ENCODE results near the gene AIF1.

Gene AIF1

DNA sequence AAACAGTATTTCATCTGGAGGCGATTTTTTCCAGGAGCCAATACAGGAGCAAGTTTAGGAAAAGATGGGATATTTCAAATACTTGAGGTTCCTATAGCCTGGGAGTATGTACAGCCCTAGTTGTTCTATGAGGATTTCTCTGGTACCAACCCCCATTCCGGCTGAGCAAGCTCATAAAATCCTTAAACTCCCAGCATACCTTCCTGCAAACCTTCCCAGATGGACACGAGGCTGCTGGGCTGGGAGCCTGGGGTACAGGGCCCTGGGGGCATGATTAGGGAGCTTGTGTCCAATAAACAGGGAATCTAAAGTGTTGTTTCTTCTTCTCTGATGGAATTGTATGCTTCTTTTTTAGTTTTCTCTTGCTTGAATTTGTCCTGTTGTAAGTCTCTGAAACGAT lies 7.0 kb downstream of the AIF1 start:
- no peak overlapping the region for H2BK12ac ChIP-seq (ENCODE audit: low read length)
- peaks cover 4 to 7% of the 10 kb centered on the region in 2 experiments for H3K4me1 ChIP-seq (ENCODE audit: control insufficient read depth in 1 of 2, insufficient read depth in 2 of 2, low read length in 2 of 2)
- peak overlapping the region; percentile 61 for H3K14ac ChIP-seq (ENCODE audit: low read length)
- H2AFZ ChIP-seq (ENCODE audit: insufficient read depth, low read length, poor library complexity): no peak overlapping the region
- peak overlapping the region; percentile 75 for H3K4ac ChIP-seq (ENCODE audit: low read depth, low read length)
- H3K27me3 ChIP-seq (ENCODE audit: insufficient read depth, low read length): no peaks in the 10 kb centered on the region
- H4K12ac ChIP-seq (ENCODE audit: low read depth, low read length): no peak overlapping the region
- no peaks in the 10 kb centered on the region for H3K9me3 ChIP-seq (ENCODE audit: insufficient read depth, low read depth, low read length)
- H3K79me2 ChIP-seq (ENCODE audit: control insufficient read depth, insufficient read depth, low read length, poor library complexity): peaks cover 17% of the 10 kb centered on the region
- H4K8ac ChIP-seq (ENCODE audit: low read depth, low read length): no peak overlapping the region
- no peak overlapping the region for H2AK5ac ChIP-seq (ENCODE audit: low read length)
- peaks cover 7% of the 10 kb centered on the region for H3K79me1 ChIP-seq (ENCODE audit: low read length)
- no peak for DNase-seq
- peaks cover 39% of the 10 kb centered on the region in 2 experiments for H3K36me3 ChIP-seq (ENCODE audit: control insufficient read depth in 1 of 2, insufficient read depth in 2 of 2, low read length in 2 of 2)
- no peak overlapping the region for H3K18ac ChIP-seq (ENCODE audit: low read length)
- H2BK120ac ChIP-seq (ENCODE audit: insufficient read depth, low read length, poor library complexity): no peak overlapping the region
- H3K4me3 ChIP-seq (ENCODE audit: low read depth, low read length): no peak overlapping the region
- no CpG with 5 or more reads among the region's 4 CpGs for WGBS (ENCODE audit: extremely low coverage, insufficient coverage, insufficient read length)
- peak overlapping the region; percentile 64 for H3K27ac ChIP-seq (ENCODE audit: low read depth, low read length)
- H3K23ac ChIP-seq (ENCODE audit: low read length): no peak overlapping the region
- H4K91ac ChIP-seq (ENCODE audit: low read depth, low read length): peak overlapping the region; percentile 2
- H3K9ac ChIP-seq (ENCODE audit: low read length): peak overlapping the region; percentile 68
- H3K4me2 ChIP-seq (ENCODE audit: low read length): peak overlapping the region; percentile 97
- H2BK5ac ChIP-seq (ENCODE audit: low read depth, low read length, poor library complexity): no peak overlapping the region

DNA sequence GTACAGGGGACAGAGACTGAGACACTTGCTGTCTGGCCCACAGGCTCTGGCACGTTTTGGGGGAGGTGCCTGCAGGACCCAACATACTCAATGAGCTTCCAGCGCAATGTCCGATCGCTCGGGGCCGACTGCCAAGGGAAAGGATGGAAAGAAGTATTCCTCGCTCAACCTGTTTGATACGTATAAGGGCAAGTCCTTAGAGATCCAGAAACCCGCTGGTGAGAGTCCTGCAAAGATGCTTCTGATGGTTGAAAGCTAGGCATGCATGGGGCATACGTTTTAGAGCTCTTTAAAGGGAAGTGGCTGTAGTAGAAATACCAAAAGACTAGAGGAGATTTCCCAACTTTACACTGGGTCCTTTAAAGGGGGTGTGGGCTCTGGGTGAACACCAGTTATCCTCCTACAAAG lies 7.7 kb downstream of the AIF1 start:
- H2BK12ac ChIP-seq (ENCODE audit: low read length): no peak overlapping the region
- peak overlapping the region; percentile 97 for H3K4me2 ChIP-seq (ENCODE audit: low read length)
- H3K4me3 ChIP-seq (ENCODE audit: low read depth, low read length): no peak overlapping the region
- H3K9me3 ChIP-seq (ENCODE audit: insufficient read depth, low read depth, low read length): no peaks in the 10 kb centered on the region
- WGBS (ENCODE audit: extremely low coverage, insufficient coverage, insufficient read length): no CpG with 5 or more reads among the region's 10 CpGs
- H2BK120ac ChIP-seq (ENCODE audit: insufficient read depth, low read length, poor library complexity): no peak overlapping the region
- no peak overlapping the region for H3K14ac ChIP-seq (ENCODE audit: low read length)
- no peak overlapping the region for H3K27ac ChIP-seq (ENCODE audit: low read depth, low read length)
- H2BK5ac ChIP-seq (ENCODE audit: low read depth, low read length, poor library complexity): no peak overlapping the region
- peaks cover 4 to 7% of the 10 kb centered on the region in 2 experiments for H3K4me1 ChIP-seq (ENCODE audit: control insufficient read depth in 1 of 2, insufficient read depth in 2 of 2, low read length in 2 of 2)
- H3K79me2 ChIP-seq (ENCODE audit: control insufficient read depth, insufficient read depth, low read length, poor library complexity): peaks cover 17% of the 10 kb centered on the region
- H4K8ac ChIP-seq (ENCODE audit: low read depth, low read length): no peak overlapping the region
- H4K91ac ChIP-seq (ENCODE audit: low read depth, low read length): no peak overlapping the region
- peak overlapping the region; percentile 77 for H3K4ac ChIP-seq (ENCODE audit: low read depth, low read length)
- H3K27me3 ChIP-seq (ENCODE audit: insufficient read depth, low read length): no peaks in the 10 kb centered on the region
- peaks cover 44 to 46% of the 10 kb centered on the region in 2 experiments for H3K36me3 ChIP-seq (ENCODE audit: control insufficient read depth in 1 of 2, insufficient read depth in 2 of 2, low read length in 2 of 2)
- no peak overlapping the region for H2AK5ac ChIP-seq (ENCODE audit: low read length)
- H3K18ac ChIP-seq (ENCODE audit: low read length): no peak overlapping the region
- H3K9ac ChIP-seq (ENCODE audit: low read length): no peak overlapping the region
- H4K12ac ChIP-seq (ENCODE audit: low read depth, low read length): no peak overlapping the region
- H3K79me1 ChIP-seq (ENCODE audit: low read length): peaks cover 7% of the 10 kb centered on the region
- H3K23ac ChIP-seq (ENCODE audit: low read length): no peak overlapping the region
- peak; percentile 30 to 63 for DNase-seq
- H2AFZ ChIP-seq (ENCODE audit: insufficient read depth, low read length, poor library complexity): no peak overlapping the region

DNA sequence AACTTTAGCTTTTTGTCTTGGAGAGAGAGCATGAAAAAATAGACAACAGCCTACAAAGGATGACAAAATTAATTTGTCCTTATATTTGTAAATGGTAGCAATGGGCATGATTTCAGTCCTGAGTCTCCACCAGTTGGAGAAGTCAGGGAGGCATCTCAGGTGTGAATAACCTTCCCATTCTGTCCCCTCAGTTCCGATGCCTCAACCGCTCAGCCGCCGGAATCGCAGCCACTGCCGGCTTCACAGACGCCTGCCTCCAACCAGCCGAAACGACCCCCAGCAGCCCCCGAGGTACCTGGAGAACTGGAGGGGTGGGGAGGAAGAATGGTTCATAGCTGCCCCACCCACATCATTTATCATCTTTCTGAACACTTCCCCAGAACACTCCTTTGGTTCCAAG lies 9.0 kb downstream of the AIF1 start:
- H4K12ac ChIP-seq (ENCODE audit: low read depth, low read length): no peak overlapping the region
- no peak overlapping the region for H3K18ac ChIP-seq (ENCODE audit: low read length)
- H3K4me2 ChIP-seq (ENCODE audit: low read length): no peak overlapping the region
- peaks cover 4 to 7% of the 10 kb centered on the region in 2 experiments for H3K4me1 ChIP-seq (ENCODE audit: control insufficient read depth in 1 of 2, insufficient read depth in 2 of 2, low read length in 2 of 2)
- H3K36me3 ChIP-seq (ENCODE audit: control insufficient read depth in 1 of 2, insufficient read depth in 2 of 2, low read length in 2 of 2): peaks cover 56 to 58% of the 10 kb centered on the region in 2 experiments
- no peaks in the 10 kb centered on the region for H3K27me3 ChIP-seq (ENCODE audit: insufficient read depth, low read length)
- H3K14ac ChIP-seq (ENCODE audit: low read length): no peak overlapping the region
- H2BK5ac ChIP-seq (ENCODE audit: low read depth, low read length, poor library complexity): no peak overlapping the region
- H2BK12ac ChIP-seq (ENCODE audit: low read length): no peak overlapping the region
- no peak overlapping the region for H2AFZ ChIP-seq (ENCODE audit: insufficient read depth, low read length, poor library complexity)
- H3K9me3 ChIP-seq (ENCODE audit: insufficient read depth, low read depth, low read length): no peaks in the 10 kb centered on the region
- DNase-seq: no peak
- no peak overlapping the region for H4K91ac ChIP-seq (ENCODE audit: low read depth, low read length)
- H3K9ac ChIP-seq (ENCODE audit: low read length): no peak overlapping the region
- no peak overlapping the region for H3K23ac ChIP-seq (ENCODE audit: low read length)
- no peak overlapping the region for H2BK120ac ChIP-seq (ENCODE audit: insufficient read depth, low read length, poor library complexity)
- no peak overlapping the region for H3K4me3 ChIP-seq (ENCODE audit: low read depth, low read length)
- peaks cover 7% of the 10 kb centered on the region for H3K79me1 ChIP-seq (ENCODE audit: low read length)
- no peak overlapping the region for H2AK5ac ChIP-seq (ENCODE audit: low read length)
- peaks cover 17% of the 10 kb centered on the region for H3K79me2 ChIP-seq (ENCODE audit: control insufficient read depth, insufficient read depth, low read length, poor library complexity)
- no peak overlapping the region for H3K27ac ChIP-seq (ENCODE audit: low read depth, low read length)
- no peak overlapping the region for H4K8ac ChIP-seq (ENCODE audit: low read depth, low read length)
- no peak overlapping the region for H3K4ac ChIP-seq (ENCODE audit: low read depth, low read length)
- no CpG with 5 or more reads among the region's 10 CpGs for WGBS (ENCODE audit: extremely low coverage, insufficient coverage, insufficient read length)

DNA sequence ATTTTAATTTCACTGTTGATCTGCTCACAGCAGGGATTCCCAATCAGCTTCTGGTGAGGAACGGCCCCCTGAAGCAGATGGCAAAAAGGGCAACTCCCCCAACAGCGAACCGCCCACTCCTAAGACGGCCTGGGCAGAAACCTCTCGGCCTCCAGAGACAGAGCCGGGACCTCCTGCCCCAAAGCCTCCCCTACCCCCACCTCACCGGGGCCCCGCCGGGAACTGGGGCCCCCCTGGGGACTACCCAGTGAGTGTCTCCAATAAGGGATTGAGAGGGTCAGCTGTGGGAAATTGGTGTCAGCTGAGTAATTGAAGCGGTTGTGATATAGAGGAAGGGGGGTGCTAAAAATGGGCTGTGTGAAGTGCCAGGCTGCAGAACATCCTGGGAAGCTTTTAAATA lies 11.9 kb downstream of the AIF1 start:
- WGBS (ENCODE audit: extremely low coverage, insufficient coverage, insufficient read length): no CpG with 5 or more reads among the region's 10 CpGs
- H4K91ac ChIP-seq (ENCODE audit: low read depth, low read length): no peak overlapping the region
- no peak overlapping the region for H3K4me2 ChIP-seq (ENCODE audit: low read length)
- no peak overlapping the region for H2AK5ac ChIP-seq (ENCODE audit: low read length)
- no peak overlapping the region for H3K23ac ChIP-seq (ENCODE audit: low read length)
- no peak overlapping the region for H3K4ac ChIP-seq (ENCODE audit: low read depth, low read length)
- H4K12ac ChIP-seq (ENCODE audit: low read depth, low read length): no peak overlapping the region
- H3K14ac ChIP-seq (ENCODE audit: low read length): no peak overlapping the region
- H2BK12ac ChIP-seq (ENCODE audit: low read length): no peak overlapping the region
- no peak for DNase-seq
- peaks cover 8% of the 10 kb centered on the region for H3K79me2 ChIP-seq (ENCODE audit: control insufficient read depth, insufficient read depth, low read length, poor library complexity)
- no peak overlapping the region for H3K4me3 ChIP-seq (ENCODE audit: low read depth, low read length)
- no peaks in the 10 kb centered on the region for H3K79me1 ChIP-seq (ENCODE audit: low read length)
- no peak overlapping the region for H2BK5ac ChIP-seq (ENCODE audit: low read depth, low read length, poor library complexity)
- H2BK120ac ChIP-seq (ENCODE audit: insufficient read depth, low read length, poor library complexity): no peak overlapping the region
- no peak overlapping the region for H3K9ac ChIP-seq (ENCODE audit: low read length)
- no peak overlapping the region for H2AFZ ChIP-seq (ENCODE audit: insufficient read depth, low read length, poor library complexity)
- no peaks in the 10 kb centered on the region for H3K9me3 ChIP-seq (ENCODE audit: insufficient read depth, low read depth, low read length)
- H3K4me1 ChIP-seq (ENCODE audit: control insufficient read depth in 1 of 2, insufficient read depth in 2 of 2, low read length in 2 of 2): peaks cover 4 to 6% of the 10 kb centered on the region in 2 experiments
- no peak overlapping the region for H4K8ac ChIP-seq (ENCODE audit: low read depth, low read length)
- H3K27ac ChIP-seq (ENCODE audit: low read depth, low read length): no peak overlapping the region
- peaks cover 85 to 87% of the 10 kb centered on the region in 2 experiments for H3K36me3 ChIP-seq (ENCODE audit: control insufficient read depth in 1 of 2, insufficient read depth in 2 of 2, low read length in 2 of 2)
- no peaks in the 10 kb centered on the region for H3K27me3 ChIP-seq (ENCODE audit: insufficient read depth, low read length)
- no peak overlapping the region for H3K18ac ChIP-seq (ENCODE audit: low read length)
